Karpas-422 (cell line): ENCODE results near the gene FBXO41. TPM values are rescaled to one million over a fixed set of nuclear protein-coding genes. Genes with fewer than 3 reads are reported as not detected.
"Not testable (repeated sequence)": the region's sequence is repeated elsewhere in the genome, so short reads cannot be mapped to it uniquely, and the experiment has no call there.

Experiments used
- DNase-seq: peaks from one replicate; pipeline ENCODE4 v3.0.0-alpha.2; 2015
- H2AFZ ChIP-seq: fragments of 200-600 bp; sonication (generic); 2 replicates; pipeline ENCODE4 v1.6.1; 2014; ENCODE audit warnings: antibody characterized with exemption, low read length, mixed read lengths
- H3K27ac ChIP-seq: fragments of 200-600 bp; sonication (generic); 2 replicates; pipeline ENCODE4 v1.5.1; 2014; ENCODE audit warnings: mild to moderate bottlenecking, low read length, moderate library complexity
- H3K27me3 ChIP-seq: fragments of 200-600 bp; sonication (generic); 2 replicates; pipeline ENCODE4 v1.6.1; 2014; ENCODE audit warnings: low read length, mixed read lengths
- H3K36me3 ChIP-seq: fragments of 200-600 bp; sonication (generic); 2 replicates; pipeline ENCODE4 v1.6.1; 2014; ENCODE audit warnings: low read length, mixed read lengths; ENCODE audit not compliant: insufficient read depth
- H3K4me1 ChIP-seq: fragments of 200-600 bp; sonication (generic); 2 replicates; pipeline ENCODE4 v1.6.1; 2014; ENCODE audit warnings: mild to moderate bottlenecking, low read length, mixed read lengths
- H3K4me2 ChIP-seq: fragments of 200-600 bp; sonication (generic); 2 replicates; pipeline ENCODE4 v1.6.1; 2014; ENCODE audit warnings: low read length, low read depth, mild to moderate bottlenecking; ENCODE audit not compliant: poor library complexity, severe bottlenecking
- H3K4me3 ChIP-seq: fragments of 200-600 bp; sonication (generic); 2 replicates; pipeline ENCODE4 v1.5.1; 2014; ENCODE audit warnings: mild to moderate bottlenecking, antibody characterized with exemption, low read length, mixed read lengths
- H3K79me2 ChIP-seq: fragments of 200-600 bp; sonication (generic); 2 replicates; pipeline ENCODE4 v1.6.1; 2014; ENCODE audit warnings: mild to moderate bottlenecking, low read length, mixed read lengths
- H3K9ac ChIP-seq: fragments of 200-600 bp; sonication (generic); 2 replicates; pipeline ENCODE4 v1.6.0; 2014; ENCODE audit warnings: low read length
- H3K9me2 ChIP-seq: fragments of 200-600 bp; sonication (generic), shearing (Covaris generic); replicated peaks from 2 replicates; pipeline ENCODE4 v1.6.0; 2014; ENCODE audit warnings: mild to moderate bottlenecking, low read length, moderate library complexity; ENCODE audit not compliant: insufficient read depth
- H3K9me3 ChIP-seq: fragments of 300-700, 200-600 bp; sonication (generic); 2 replicates; pipeline ENCODE4 v1.6.1; 2014; ENCODE audit warnings: low read length, mixed read lengths
- H4K20me1 ChIP-seq: fragments of 200-600 bp; sonication (generic); 2 replicates; pipeline ENCODE4 v1.6.1; 2014; ENCODE audit warnings: mild to moderate bottlenecking, antibody characterized with exemption, low read length, low read depth; ENCODE audit not compliant: insufficient read depth
- total RNA-seq: library from RNA; depleted of rRNA; stranded (reverse); fragments of >200 nt; shearing (Covaris generic); gene quantifications from 2 replicates; pipeline ENCODE4 v1.2.3, GENCODE V29; 2014; ENCODE audit warnings: low replicate concordance

The FBXO41 gene
- total RNA-seq, 1 experiment from 2014 or later, result 44.9 TPM

- H3K27me3 ChIP-seq, result no peaks in the 10 kb centered on the region
- no peaks in the 10 kb centered on the region for H3K9me2 ChIP-seq
- H3K9me3 ChIP-seq, result no peaks in the 10 kb centered on the region
- DNase-seq, result no peak
- H3K4me3 ChIP-seq, result no peak overlapping the region
- no peak overlapping the region for H3K27ac ChIP-seq
- H4K20me1 ChIP-seq, result peaks cover 72% of the 10 kb centered on the region
- H3K4me2 ChIP-seq, result no peak overlapping the region
- 0 out of 2 replicates have a peak, but pooled peaks cover 6% of the 10 kb centered on the region for H3K4me1 ChIP-seq
- H3K36me3 ChIP-seq, result peaks cover 39% of the 10 kb centered on the region
- H3K79me2 ChIP-seq, result peaks cover 57% of the 10 kb centered on the region
- no peak overlapping the region for H3K9ac ChIP-seq
- no peak overlapping the region for H2AFZ ChIP-seq
Observed at GRCh38 chr2:73267008-73267407, 17.3 kb downstream of the FBXO41 start.

- H3K27me3 ChIP-seq, result no peaks in the 10 kb centered on the region
- no peak overlapping the region for H3K4me2 ChIP-seq
- H3K79me2 ChIP-seq, result peaks cover 50% of the 10 kb centered on the region
- H3K36me3 ChIP-seq, result peaks cover 39% of the 10 kb centered on the region
- 0 out of 2 replicates have a peak, but pooled peaks cover 6% of the 10 kb centered on the region for H3K4me1 ChIP-seq
- H3K27ac ChIP-seq, result no peak overlapping the region
- peaks cover 67% of the 10 kb centered on the region for H4K20me1 ChIP-seq
- H2AFZ ChIP-seq, result no peak overlapping the region
- no peak for DNase-seq
- H3K9me2 ChIP-seq, result no peaks in the 10 kb centered on the region
- no peak overlapping the region for H3K9ac ChIP-seq
- H3K4me3 ChIP-seq, result no peak overlapping the region
- H3K9me3 ChIP-seq, result no peaks in the 10 kb centered on the region
Observed at GRCh38 chr2:73266061-73266901, 18.0 kb downstream of the FBXO41 start.

- Histone ChIP-seq H4K20me1 (peaks cover 60% of the 10 kb centered on the region), H3K4me2 (no peak overlapping the region), H3K27me3 (no peaks in the 10 kb centered on the region), H3K9me3 (no peaks in the 10 kb centered on the region), H3K79me2 (peaks cover 42% of the 10 kb centered on the region), H3K9ac (no peak overlapping the region), H2AFZ (no peak overlapping the region), H3K27ac (no peak overlapping the region), H3K9me2 (no peaks in the 10 kb centered on the region), H3K36me3 (peaks cover 34% of the 10 kb centered on the region), H3K4me1 (no peaks in the 10 kb centered on the region), H3K4me3 (no peak overlapping the region)
- no peak for DNase-seq
Observed at GRCh38 chr2:73265298-73266060, 18.8 kb downstream of the FBXO41 start.

- Histone ChIP-seq H3K79me2 (peaks cover 35% of the 10 kb centered on the region), H3K9ac (no peak overlapping the region), H3K4me3 (no peak overlapping the region), H2AFZ (no peak overlapping the region), H3K9me3 (no peaks in the 10 kb centered on the region), H3K27me3 (no peaks in the 10 kb centered on the region), H3K9me2 (no peaks in the 10 kb centered on the region), H3K36me3 (peaks cover 35% of the 10 kb centered on the region), H3K4me1 (no peaks in the 10 kb centered on the region), H3K4me2 (no peak overlapping the region), H4K20me1 (peaks cover 53% of the 10 kb centered on the region), H3K27ac (no peak overlapping the region)
- DNase-seq, result no peak
Observed at GRCh38 chr2:73264783-73265182, 19.5 kb downstream of the FBXO41 start.

GRCh38 chr2:73264332-73264606, 20.0 kb downstream of the FBXO41 start:
- Histone ChIP-seq H3K9me3 (no peaks in the 10 kb centered on the region), H3K9me2 (no peaks in the 10 kb centered on the region), H3K36me3 (peaks cover 39% of the 10 kb centered on the region), H3K4me2 (no peak overlapping the region), H3K79me2 (peaks cover 33% of the 10 kb centered on the region), H3K4me1 (no peaks in the 10 kb centered on the region), H3K27me3 (no peaks in the 10 kb centered on the region), H3K9ac (no peak overlapping the region), H2AFZ (no peak overlapping the region), H3K27ac (no peak overlapping the region), H4K20me1 (peaks cover 51% of the 10 kb centered on the region), H3K4me3 (no peak overlapping the region)
- no peak for DNase-seq

- Histone ChIP-seq H4K20me1 (peaks cover 48% of the 10 kb centered on the region), H3K27ac (no peak overlapping the region), H3K4me1 (no peaks in the 10 kb centered on the region), H3K4me2 (no peak overlapping the region), H2AFZ (no peak overlapping the region), H3K27me3 (no peaks in the 10 kb centered on the region), H3K9ac (no peak overlapping the region), H3K9me3 (no peaks in the 10 kb centered on the region), H3K79me2 (peaks cover 28% of the 10 kb centered on the region), H3K4me3 (no peak overlapping the region), H3K9me2 (no peaks in the 10 kb centered on the region), H3K36me3 (peaks cover 39% of the 10 kb centered on the region)
- DNase-seq, result no peak
Observed at GRCh38 chr2:73263540-73264331, 20.5 kb downstream of the FBXO41 start.

GRCh38 chr2:73262691-73263429, 21.4 kb downstream of the FBXO41 start:
- not testable (repeated sequence) for H2AFZ ChIP-seq, H3K4me1 ChIP-seq, H3K27ac ChIP-seq, H3K27me3 ChIP-seq, H3K4me2 ChIP-seq, H3K4me3 ChIP-seq, H3K9me2 ChIP-seq, H3K9ac ChIP-seq, DNase-seq, H3K9me3 ChIP-seq
- Histone ChIP-seq H3K79me2 (peaks cover 20% of the 10 kb centered on the region), H3K36me3 (peaks cover 32% of the 10 kb centered on the region), H4K20me1 (peaks cover 39% of the 10 kb centered on the region)
